HL-60 (cell line): ENCODE measurements around the gene NCR1.
"Not testable (repeated sequence)": the region's sequence is repeated elsewhere in the genome, so short reads cannot be mapped to it uniquely, and the experiment has no call there.

Experiments used
- DNase-seq, 2 experiments: peaks; one replicate each; pipeline ENCODE4 v3.0.0-alpha.2; 2010 to 2020; ENCODE audit warnings: low read depth in 1 of 2, low spot score in 1 of 2
- H3K27ac ChIP-seq: fragments of 250-450 bp; sonication (Bioruptor Pico); replicated peaks from 2 replicates; pipeline ENCODE4 v1.5.1; 2020; ENCODE audit warnings: mild to moderate bottlenecking, moderate library complexity
- H3K27me3 ChIP-seq: fragments of 250-450 bp; sonication (Bioruptor Pico); 2 replicates; pipeline ENCODE4 v1.5.1; 2021; ENCODE audit warnings: mild to moderate bottlenecking, moderate library complexity; ENCODE audit not compliant: insufficient read depth, poor library complexity, severe bottlenecking
- H3K4me3 ChIP-seq: replicated peaks from 2 replicates; pipeline ENCODE4 v1.5.1; 2011; ENCODE audit warnings: mild to moderate bottlenecking, control low read depth, low read length; ENCODE audit not compliant: insufficient read depth
- CTCF ChIP-seq: IDR thresholded peaks from one replicate; pipeline ENCODE4 v1.5.1; 2011; ENCODE audit warnings: low read length, control low read depth, inconsistent platforms; ENCODE audit not compliant: insufficient read depth
- GABPA ChIP-seq: IDR thresholded peaks from 2 replicates; pipeline ENCODE4 v1.6.1; 2012; ENCODE audit warnings: low read depth
- POLR2AphosphoS5 ChIP-seq: IDR thresholded peaks from 2 replicates; pipeline ENCODE4 v1.6.1; 2012; ENCODE audit warnings: low read depth
- REST ChIP-seq: IDR thresholded peaks from 2 replicates; pipeline ENCODE4 v1.6.1; 2012; ENCODE audit warnings: low read depth; ENCODE audit not compliant: insufficient replicate concordance
- SPI1 ChIP-seq: IDR thresholded peaks from 2 replicates; pipeline ENCODE4 v1.6.1; 2012; ENCODE audit warnings: low read depth, mild to moderate bottlenecking, borderline replicate concordance

The NCR1 gene

GRCh38 chr19:54947381-54947780 lies 41.4 kb downstream of the NCR1 start, which contains the start of gene NLRP7:
Gene NLRP7 (minus strand): TSS chr19:54947530.
- no peak for DNase-seq
- TF ChIP-seq REST, result no peak
- no peak for TF ChIP-seq CTCF
- no peak for TF ChIP-seq SPI1
- no peak for TF ChIP-seq GABPA
- TF ChIP-seq POLR2AphosphoS5, result no peak

DNA sequence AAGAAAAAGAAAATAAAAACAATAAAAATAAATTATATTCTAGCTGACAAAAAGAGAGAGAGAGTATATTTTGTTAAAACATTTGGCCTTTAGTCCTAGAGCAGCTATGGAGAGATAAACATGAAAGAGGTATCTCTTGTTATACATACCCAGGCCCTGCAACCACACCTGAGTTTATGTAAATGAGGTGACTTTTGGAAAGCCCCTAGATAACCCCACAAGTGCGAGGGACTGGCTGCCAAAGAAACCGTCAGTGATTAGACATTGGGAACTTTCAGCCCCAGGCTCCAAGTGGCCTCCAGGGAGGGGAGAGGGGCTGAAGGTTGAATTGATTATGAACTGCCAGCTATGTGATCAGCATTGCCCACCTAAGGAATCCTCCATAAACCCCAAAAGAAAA lies 43.5 kb downstream of the NCR1 start:
- DNase-seq, result no peak
- no peak for TF ChIP-seq POLR2AphosphoS5
- TF ChIP-seq REST, result no peak
- no peak for TF ChIP-seq GABPA
- no peak for TF ChIP-seq SPI1
- no peak for TF ChIP-seq CTCF
- Histone ChIP-seq H3K27me3 (no peaks in the 10 kb centered on the region), H3K4me3 (no peak overlapping the region), H3K27ac (no peak overlapping the region)

More at GRCh38 chr19:54947381-54947780, 41.4 kb downstream of the NCR1 start, which contains the start of gene NLRP7:
- Histone ChIP-seq H3K27me3 (no peaks in the 10 kb centered on the region), H3K27ac (no peak within 1 kb of the TSS), H3K4me3 (no peak within 1 kb of the TSS)

GRCh38 chr19:54950580-54950979 lies 44.6 kb downstream of the NCR1 start:
- H3K4me3 ChIP-seq, H3K27me3 ChIP-seq, H3K27ac ChIP-seq: not testable (repeated sequence)
- DNase-seq, result peak in 1 of 2 experiments; percentile 32
- peak; percentile 25; the same call in 1 of the 2 replicates for TF ChIP-seq SPI1

DNA sequence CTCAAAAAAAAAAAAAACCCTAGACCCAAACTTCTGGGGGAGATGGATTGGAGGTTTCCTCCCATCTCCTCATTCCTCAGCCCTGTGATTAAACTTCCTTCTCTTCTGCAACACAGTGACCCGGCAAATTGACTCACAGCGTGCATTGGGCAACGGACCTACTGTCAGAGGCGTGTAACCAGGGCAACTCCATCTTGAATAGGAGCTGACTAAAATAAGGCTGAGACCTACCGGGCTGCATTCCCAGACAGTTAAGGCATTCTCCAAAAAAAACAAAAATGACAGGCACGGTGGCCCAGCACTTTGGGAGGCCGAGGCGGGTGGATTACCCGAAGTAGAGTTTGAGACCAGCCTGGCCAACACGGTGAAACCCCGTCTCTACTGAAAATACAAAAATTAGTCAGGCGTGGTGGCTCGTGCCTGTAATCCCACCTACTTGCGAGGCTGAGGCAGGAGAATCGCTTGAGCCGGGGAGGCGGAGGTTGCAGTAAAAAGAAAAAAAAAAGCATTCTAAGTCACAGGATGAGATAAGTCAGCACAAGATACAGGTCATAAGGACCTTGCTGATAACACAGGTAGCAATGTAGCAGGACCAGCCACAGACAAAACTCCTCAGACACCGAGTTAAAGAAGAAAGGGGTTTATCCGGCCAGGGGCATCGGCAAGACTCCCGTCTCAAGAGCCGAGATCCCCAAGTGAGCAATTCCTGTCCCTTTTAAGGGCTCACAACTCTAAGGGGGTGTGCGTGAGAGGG lies 46.8 kb downstream of the NCR1 start:
- DNase-seq, result peak; percentile 77 to 87
- H3K27ac ChIP-seq, result no peak overlapping the region
- H3K4me3 ChIP-seq, result no peak overlapping the region
- TF ChIP-seq SPI1, result no peak
- TF ChIP-seq GABPA, result no peak
- TF ChIP-seq REST, result no peak
- no peak for TF ChIP-seq POLR2AphosphoS5
- no peak for TF ChIP-seq CTCF
- H3K27me3 ChIP-seq, result no peaks in the 10 kb centered on the region

DNA sequence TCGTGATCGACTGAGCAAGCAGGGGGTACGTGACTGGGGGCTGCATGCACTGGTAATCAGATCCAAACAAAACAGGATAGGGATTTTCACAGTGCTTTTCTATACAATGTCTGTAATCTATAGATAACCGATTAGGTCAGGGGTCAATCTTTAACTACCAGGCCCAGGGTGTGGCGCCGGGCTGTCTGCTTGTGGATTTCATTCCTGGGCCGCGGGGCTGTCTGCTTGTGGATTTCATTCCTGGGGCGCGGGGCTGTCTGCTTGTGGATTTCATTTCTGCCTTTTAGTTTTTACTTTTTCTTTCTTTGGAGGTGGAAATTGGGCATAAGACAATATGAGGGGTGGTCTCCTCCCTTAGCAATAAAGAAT lies 47.4 kb downstream of the NCR1 start:
- H3K27ac ChIP-seq, H3K27me3 ChIP-seq, DNase-seq, H3K4me3 ChIP-seq: not testable (repeated sequence)
